Stimulated activated CD8-positive, alpha-beta memory T cell treated with anti-CD3 and anti-CD28 coated beads, Interleukin-15, amount 100 ng/mL, for 24 hours (primary cell): ENCODE measurements around the gene GUCD1.

Experiments
- DNase-seq: peaks from one replicate; pipeline ENCODE4 v3.0.0-alpha.2; 2020; ENCODE audit warnings: low read depth

The GUCD1 gene

DNA sequence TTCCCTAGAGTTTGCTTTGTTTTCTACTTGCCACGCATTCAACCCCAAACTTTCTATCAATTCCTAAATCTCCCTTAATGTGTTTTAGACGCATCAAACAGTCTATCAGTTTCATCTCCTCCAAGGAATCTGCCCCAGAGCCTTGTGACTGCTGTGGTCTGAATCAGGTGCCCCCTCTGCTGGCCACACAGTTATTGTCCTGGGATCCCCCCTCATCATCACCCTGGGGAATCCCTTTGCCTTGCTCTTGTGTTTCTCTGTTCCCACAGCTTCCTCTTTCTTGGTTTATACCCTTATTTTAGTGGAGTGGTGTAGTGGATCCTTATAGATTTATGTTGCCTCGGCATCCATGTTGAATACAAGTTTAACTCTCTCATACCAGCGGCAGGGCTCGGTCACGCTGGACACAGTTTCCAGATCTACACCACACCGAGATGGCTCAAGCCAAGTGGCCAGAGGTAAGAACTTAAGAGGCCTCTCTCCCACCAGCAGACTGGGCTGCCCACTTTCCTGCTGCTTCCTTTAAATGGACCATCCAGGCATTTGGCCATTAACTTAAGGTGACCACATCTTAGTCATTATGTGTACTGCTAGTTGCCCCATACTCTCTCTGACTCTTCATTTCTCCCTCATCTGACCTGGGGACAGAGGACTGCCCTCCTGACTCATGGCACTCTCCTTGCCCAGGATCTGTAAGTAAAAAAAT is 51.6 kb downstream of the GUCD1 start:
- peak; percentile 29 for DNase-seq

DNA sequence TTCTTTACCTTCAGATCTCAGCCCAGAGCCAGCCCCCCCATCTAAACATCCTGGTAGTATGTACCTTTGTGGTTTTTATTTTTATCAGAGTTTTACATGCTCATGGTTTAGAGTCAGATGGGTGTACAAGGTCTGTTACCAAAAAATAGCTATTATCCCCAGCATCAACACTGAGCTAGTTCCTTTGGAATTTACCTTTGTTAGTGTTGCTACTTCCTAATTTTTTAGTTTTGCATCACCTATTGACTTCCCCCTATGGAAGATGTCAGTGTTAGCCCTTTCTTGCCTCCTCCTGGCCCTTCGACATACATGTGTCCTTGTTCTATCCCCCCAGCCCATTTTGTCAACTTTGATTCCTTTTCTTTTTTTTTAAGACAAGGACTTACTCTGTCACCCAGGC is 52.4 kb downstream of the GUCD1 start:
- no peak for DNase-seq

GRCh38 chr22:24502034-24502433 is 52.9 kb downstream of the GUCD1 start:
- DNase-seq: no peak

- DNase-seq: no peak
Observed at GRCh38 chr22:24501301-24502005, 53.5 kb downstream of the GUCD1 start.

- no peak for DNase-seq
Observed at GRCh38 chr22:24500277-24500820, 54.6 kb downstream of the GUCD1 start.

DNA sequence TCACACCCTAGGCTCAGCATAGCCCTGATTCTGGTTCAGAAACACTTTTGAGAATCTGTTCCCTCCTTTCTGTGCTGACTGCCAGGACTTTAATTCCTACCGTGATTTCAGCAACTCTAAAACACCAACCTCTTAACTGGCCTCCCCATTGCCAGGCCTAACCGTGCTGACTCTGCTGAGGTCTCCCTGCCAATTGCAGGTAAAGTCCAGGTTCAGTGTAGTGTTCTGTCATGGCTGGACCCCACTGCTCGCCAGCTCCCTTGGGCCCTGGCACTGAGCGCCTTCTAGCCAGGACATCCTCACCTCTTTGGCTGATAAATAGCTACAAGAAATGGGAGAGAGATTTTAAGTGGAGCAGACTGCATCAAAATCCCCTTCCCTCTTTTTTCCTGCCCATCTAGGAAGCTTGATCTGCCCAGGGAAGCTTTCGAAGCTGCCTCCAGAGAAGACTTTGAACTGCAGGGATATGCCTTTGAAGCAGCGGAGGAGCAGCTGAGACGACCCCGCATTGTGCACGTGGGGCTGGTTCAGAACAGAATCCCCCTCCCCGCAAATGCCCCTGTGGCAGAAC is 55.1 kb downstream of the GUCD1 start:
- no peak for DNase-seq

DNA sequence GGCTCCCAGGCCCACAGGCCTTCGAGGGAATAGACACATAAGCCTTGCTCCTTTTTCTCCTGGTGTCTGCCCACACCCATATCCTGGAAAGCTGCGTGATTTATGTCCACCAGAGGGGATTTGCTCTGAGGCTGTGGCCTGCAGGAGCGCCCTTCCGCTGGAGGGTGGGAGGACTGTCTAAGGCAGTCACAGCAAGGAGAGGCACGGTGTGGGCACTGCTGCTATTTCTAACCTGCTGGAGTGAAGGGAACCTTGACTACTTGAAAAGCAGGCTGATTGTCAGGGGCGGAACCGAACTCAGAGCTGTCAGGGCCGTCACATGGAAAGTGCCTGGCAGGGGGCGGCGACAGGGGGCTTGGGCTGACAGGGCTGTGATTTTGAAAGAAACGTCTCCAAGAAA is 56.1 kb downstream of the GUCD1 start:
- no peak for DNase-seq

GRCh38 chr22:24497841-24498258 is 57.1 kb downstream of the GUCD1 start:
- DNase-seq: no peak

DNA sequence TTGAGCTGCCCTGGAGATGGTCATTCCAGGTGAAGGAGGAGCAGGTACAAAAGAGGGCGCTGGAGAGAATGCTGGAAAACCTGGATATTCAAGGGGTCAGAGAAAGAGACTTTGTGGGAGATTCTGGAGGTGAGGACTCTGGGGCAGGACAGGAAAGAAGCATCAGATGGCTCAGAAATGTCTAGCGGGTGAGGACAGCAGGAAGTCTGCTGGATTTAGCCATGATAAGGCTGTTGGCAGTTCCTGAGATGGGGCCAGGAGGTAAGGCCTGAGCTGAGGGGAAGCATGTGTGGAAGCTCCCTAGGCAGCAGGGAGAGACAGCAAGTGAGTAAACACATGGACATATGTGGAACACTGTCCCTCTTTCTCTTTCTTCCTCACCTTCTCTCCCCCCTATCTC is 58.3 kb downstream of the GUCD1 start:
- DNase-seq: no peak

DNA sequence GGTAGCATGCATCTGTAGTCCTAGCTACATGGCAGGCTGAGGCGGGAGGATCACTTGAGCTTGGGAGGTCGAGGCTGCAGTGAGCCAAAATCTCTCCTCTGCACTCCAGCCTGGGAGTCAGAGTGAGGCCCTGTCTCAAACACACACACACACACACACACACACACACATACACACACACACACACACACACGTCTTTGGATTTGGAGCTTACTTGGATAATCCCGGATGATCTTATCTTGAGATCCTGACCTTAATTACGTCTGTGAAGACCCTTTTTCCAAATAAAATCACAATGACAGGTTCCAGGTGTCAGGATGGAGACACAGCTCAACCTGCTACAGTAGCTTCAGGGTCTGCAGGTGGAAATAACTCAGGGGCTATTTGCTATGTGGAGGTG is 58.7 kb downstream of the GUCD1 start:
- DNase-seq: no peak

GRCh38 chr22:24495365-24495675 is 59.6 kb downstream of the GUCD1 start:
- no peak for DNase-seq

DNA sequence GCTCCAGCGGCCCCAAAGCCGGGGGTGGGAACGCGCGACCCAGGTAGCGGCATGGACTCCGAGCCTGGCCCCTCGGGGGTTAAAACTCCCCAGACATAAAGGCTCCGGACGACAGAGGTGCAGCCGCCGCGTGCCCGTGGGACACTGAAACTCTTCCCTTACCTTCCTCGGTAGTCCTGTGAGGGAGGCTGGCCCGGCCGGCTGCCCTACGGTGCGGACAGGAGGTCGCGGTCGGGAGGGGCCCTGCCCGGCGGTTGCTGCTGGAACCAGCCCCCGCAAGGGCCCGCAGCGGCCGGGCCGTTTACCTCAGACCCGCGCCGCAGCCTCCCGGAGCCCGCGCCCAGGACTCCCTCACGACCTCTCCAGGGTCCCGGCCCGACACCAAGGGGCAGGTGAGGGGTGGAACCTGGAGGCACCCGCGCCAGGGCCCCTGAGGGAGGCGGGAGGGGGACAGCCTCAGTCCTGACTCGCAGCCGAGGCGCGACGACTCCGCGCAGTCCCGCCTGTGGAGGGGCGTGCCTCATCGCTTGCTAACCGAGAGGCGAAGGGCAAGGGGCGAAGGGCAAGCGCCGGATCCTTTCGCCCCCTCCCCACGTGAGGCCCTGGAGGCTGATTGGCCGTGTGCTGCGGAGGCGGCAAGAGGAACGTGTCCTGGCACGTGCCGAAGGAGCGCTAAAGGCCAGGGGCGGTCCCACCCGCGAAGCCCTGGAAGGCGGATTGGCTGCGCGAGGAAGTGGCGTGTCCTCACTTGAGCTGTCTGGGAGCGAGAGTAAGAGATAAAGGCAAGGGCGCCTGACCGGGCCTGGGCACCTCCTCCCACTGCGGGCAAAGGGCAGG is 60.2 kb downstream of the GUCD1 start, which contains the start of gene UPB1:
UPB1 (plus strand) TSS at position 805 of the 837 bp plus-strand sequence. CDS start 72 bp downstream, outside the sequence.
- no peak for DNase-seq

DNA sequence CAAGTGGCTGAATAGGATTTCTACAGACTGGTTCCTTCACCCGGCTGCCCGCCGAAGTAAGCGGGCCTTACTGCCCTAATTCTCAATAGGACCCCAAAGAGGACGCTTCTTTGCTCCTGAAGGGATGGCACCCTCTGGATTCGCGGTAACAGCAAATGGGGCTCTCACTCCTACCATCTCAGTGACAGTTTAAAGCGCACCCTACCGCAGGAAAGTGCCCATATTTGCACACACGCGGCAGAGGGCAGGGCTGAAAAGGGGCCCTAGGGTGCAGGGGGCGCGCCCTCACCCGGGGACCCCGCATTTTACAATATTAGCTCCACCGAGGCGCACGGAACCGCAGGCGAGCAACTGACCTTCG is 60.8 kb downstream of the GUCD1 start:
- DNase-seq: no peak

- no peak for DNase-seq
Observed at GRCh38 chr22:24492391-24492790, 62.5 kb downstream of the GUCD1 start.
